Neural cell (in vitro differentiated cells): ENCODE data around the gene C1QTNF9. TPM values are rescaled to one million over a fixed set of nuclear protein-coding genes. Genes with fewer than 3 reads are reported as not detected.

Experiments used
- H2AFZ ChIP-seq: fragments of 200-600, 300-800 bp; sonication (generic), shearing (Covaris generic); 2 replicates; pipeline ENCODE4 v1.6.0; 2014; ENCODE audit warnings: low read depth, mild to moderate bottlenecking, antibody characterized with exemption, low read length, moderate library complexity
- H3F3A ChIP-seq: fragments of 200-600 bp; shearing (Covaris generic); 2 replicates; pipeline ENCODE4 v1.6.1; 2016; ENCODE audit warnings: mild to moderate bottlenecking, moderate library complexity, mixed read lengths, antibody characterized with exemption, low read length; ENCODE audit not compliant: insufficient read depth, poor library complexity, severe bottlenecking
- H3K27ac ChIP-seq: fragments of 200-600, 300-800 bp; sonication (generic), shearing (Covaris generic); 2 replicates; pipeline ENCODE4 v1.5.1; 2014; ENCODE audit warnings: mild to moderate bottlenecking, low read length, moderate library complexity
- H3K27me3 ChIP-seq: fragments of 300-800, 200-600 bp; sonication (generic), shearing (Covaris generic); 2 replicates; pipeline ENCODE4 v1.6.0; 2014; ENCODE audit warnings: mild to moderate bottlenecking, low read depth, low read length, moderate library complexity; ENCODE audit not compliant: insufficient read depth
- H3K36me3 ChIP-seq: fragments of 300-800, 200-600 bp; sonication (generic), shearing (Covaris generic); 2 replicates; pipeline ENCODE4 v1.5.1; 2014; ENCODE audit warnings: mild to moderate bottlenecking, antibody characterized with exemption, low read length, moderate library complexity; ENCODE audit not compliant: insufficient read depth
- H3K4me2 ChIP-seq: fragments of 300-800, 200-600 bp; sonication (generic), shearing (Covaris generic); 2 replicates; pipeline ENCODE4 v1.6.0; 2014; ENCODE audit warnings: mild to moderate bottlenecking, low read length
- H3K4me3 ChIP-seq: fragments of 300-800, 200-600 bp; sonication (generic), shearing (Covaris generic); 2 replicates; pipeline ENCODE4 v1.5.1; 2014; ENCODE audit warnings: mild to moderate bottlenecking, low read length, moderate library complexity
- H3K79me2 ChIP-seq: fragments of 200-600 bp; shearing (Covaris generic); replicated peaks from 2 replicates; pipeline ENCODE4 v1.6.0; 2014; ENCODE audit warnings: mild to moderate bottlenecking, low read length, moderate library complexity; ENCODE audit not compliant: insufficient read depth
- H3K9ac ChIP-seq: fragments of 300-800, 200-600 bp; sonication (generic), shearing (Covaris generic); 2 replicates; pipeline ENCODE4 v1.6.1; 2016; ENCODE audit warnings: mild to moderate bottlenecking, low read length, mixed read lengths
- H3K9me2 ChIP-seq: fragments of 200-600 bp; shearing (Covaris generic); 2 replicates; pipeline ENCODE4 v1.6.1; 2016; ENCODE audit warnings: mild to moderate bottlenecking, low read length, mixed read lengths; ENCODE audit not compliant: insufficient read depth
- H3K9me3 ChIP-seq: fragments of 200-600, 300-800 bp; sonication (generic), shearing (Covaris generic); 2 replicates; pipeline ENCODE4 v1.6.1; 2016; ENCODE audit warnings: mild to moderate bottlenecking, mixed run types, low read length, moderate library complexity, mixed read lengths
- H4K20me1 ChIP-seq: fragments of 200-600 bp; shearing (Covaris generic); 2 replicates; pipeline ENCODE4 v1.6.1; 2016; ENCODE audit warnings: mild to moderate bottlenecking, mixed run types; ENCODE audit not compliant: insufficient read depth
- EP300 ChIP-seq: fragments of 450-650 bp; conservative IDR thresholded peaks from 2 replicates; pipeline ENCODE4 v1.6.1; 2014; ENCODE audit warnings: antibody characterized with exemption, mild to moderate bottlenecking, moderate library complexity; ENCODE audit not compliant: poor library complexity, severe bottlenecking
- EZH2 ChIP-seq: fragments of 200-600, 300-800 bp; shearing (Covaris generic), sonication (generic); IDR thresholded peaks from 2 replicates; pipeline ENCODE4 v1.6.1; 2014; ENCODE audit warnings: antibody characterized with exemption, low read length, borderline replicate concordance, mild to moderate bottlenecking; ENCODE audit not compliant: insufficient read depth, poor library complexity, severe bottlenecking
- MXI1 ChIP-seq: fragments of 450-650 bp; conservative IDR thresholded peaks from 2 replicates; pipeline ENCODE4 v1.6.1; 2014; ENCODE audit warnings: antibody characterized with exemption, mild to moderate bottlenecking; ENCODE audit not compliant: poor library complexity, severe bottlenecking
- POLR2AphosphoS5 ChIP-seq: IDR thresholded peaks from 2 replicates; pipeline ENCODE4 v1.6.1; 2012
- RAD21 ChIP-seq: fragments of 450-650 bp; conservative IDR thresholded peaks from 2 replicates; pipeline ENCODE4 v1.6.1; 2014; ENCODE audit warnings: antibody characterized with exemption, mild to moderate bottlenecking, moderate library complexity
- SMC3 ChIP-seq: fragments of 450-650 bp; conservative IDR thresholded peaks from 2 replicates; pipeline ENCODE4 v1.6.1; 2014; ENCODE audit warnings: antibody characterized with exemption, mild to moderate bottlenecking, moderate library complexity; ENCODE audit not compliant: poor library complexity
- TAF1 ChIP-seq: IDR thresholded peaks from 2 replicates; pipeline ENCODE4 v1.6.1; 2012; ENCODE audit warnings: low read depth
- polyA plus RNA-seq: library from polyadenylated mRNA; depleted of rRNA; stranded (reverse); fragments of >200 nt; gene quantifications from 2 replicates; pipeline ENCODE4 v1.2.3, GENCODE V29; 2014
- TF ChIP-seq, protein P1 (sequence below): IDR thresholded peaks from 2 replicates; pipeline ENCODE4 v1.6.1; 2012; ENCODE audit warnings: borderline replicate concordance
- TF ChIP-seq, protein P2 (sequence below): fragments of 450-650 bp; IDR thresholded peaks from 2 replicates; pipeline ENCODE4 v1.5.1; 2014; ENCODE audit warnings: antibody characterized with exemption, mild to moderate bottlenecking, moderate library complexity; ENCODE audit not compliant: poor library complexity, severe bottlenecking

The C1QTNF9 gene
- polyA plus RNA-seq, 1 donor from 2014 or later, result not detected

DNA sequence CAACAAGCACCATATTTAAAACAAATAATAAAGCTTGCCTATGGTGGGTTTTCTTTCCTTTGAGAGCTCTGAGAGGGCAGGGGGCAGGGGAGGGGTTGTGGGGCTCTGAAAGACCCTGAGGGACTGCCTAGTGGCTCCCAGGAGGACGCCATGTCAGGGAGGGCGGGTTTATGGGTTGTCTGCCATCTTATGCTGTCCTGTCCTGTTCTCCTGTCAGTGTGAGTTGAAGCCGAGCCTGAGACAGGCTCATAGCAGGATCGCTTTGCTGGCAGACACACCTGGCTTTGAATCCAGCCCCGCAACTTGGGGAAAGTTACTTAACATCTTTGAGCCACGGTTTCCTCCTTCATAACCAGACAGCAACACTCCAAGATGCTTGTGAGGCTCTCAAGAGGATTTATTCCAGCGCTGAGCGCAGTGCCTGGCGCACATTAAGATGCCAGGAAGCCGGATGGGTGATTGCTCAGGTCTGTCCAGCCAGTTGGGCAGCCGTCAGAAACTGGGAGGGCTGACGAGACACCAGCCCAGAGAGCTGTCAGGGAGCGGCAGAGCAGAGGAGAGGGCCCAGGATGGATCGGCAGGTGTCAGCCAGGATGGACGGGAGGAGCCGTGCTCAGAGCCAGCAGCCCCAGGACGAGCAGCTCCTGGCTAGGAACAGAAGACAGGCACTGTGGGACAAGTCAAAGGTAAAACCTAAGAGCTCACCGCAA, 36.8 kb upstream of the C1QTNF9 start:
- TF ChIP-seq TAF1 (no peak), MXI1 (no peak), EZH2 (no peak), EP300 (no peak), RAD21 (no peak), SMC3 (no peak), POLR2AphosphoS5 (no peak)
- TF ChIP-seq, protein P1, sequence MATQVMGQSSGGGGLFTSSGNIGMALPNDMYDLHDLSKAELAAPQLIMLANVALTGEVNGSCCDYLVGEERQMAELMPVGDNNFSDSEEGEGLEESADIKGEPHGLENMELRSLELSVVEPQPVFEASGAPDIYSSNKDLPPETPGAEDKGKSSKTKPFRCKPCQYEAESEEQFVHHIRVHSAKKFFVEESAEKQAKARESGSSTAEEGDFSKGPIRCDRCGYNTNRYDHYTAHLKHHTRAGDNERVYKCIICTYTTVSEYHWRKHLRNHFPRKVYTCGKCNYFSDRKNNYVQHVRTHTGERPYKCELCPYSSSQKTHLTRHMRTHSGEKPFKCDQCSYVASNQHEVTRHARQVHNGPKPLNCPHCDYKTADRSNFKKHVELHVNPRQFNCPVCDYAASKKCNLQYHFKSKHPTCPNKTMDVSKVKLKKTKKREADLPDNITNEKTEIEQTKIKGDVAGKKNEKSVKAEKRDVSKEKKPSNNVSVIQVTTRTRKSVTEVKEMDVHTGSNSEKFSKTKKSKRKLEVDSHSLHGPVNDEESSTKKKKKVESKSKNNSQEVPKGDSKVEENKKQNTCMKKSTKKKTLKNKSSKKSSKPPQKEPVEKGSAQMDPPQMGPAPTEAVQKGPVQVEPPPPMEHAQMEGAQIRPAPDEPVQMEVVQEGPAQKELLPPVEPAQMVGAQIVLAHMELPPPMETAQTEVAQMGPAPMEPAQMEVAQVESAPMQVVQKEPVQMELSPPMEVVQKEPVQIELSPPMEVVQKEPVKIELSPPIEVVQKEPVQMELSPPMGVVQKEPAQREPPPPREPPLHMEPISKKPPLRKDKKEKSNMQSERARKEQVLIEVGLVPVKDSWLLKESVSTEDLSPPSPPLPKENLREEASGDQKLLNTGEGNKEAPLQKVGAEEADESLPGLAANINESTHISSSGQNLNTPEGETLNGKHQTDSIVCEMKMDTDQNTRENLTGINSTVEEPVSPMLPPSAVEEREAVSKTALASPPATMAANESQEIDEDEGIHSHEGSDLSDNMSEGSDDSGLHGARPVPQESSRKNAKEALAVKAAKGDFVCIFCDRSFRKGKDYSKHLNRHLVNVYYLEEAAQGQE, result no peak
- TF ChIP-seq, protein P2, sequence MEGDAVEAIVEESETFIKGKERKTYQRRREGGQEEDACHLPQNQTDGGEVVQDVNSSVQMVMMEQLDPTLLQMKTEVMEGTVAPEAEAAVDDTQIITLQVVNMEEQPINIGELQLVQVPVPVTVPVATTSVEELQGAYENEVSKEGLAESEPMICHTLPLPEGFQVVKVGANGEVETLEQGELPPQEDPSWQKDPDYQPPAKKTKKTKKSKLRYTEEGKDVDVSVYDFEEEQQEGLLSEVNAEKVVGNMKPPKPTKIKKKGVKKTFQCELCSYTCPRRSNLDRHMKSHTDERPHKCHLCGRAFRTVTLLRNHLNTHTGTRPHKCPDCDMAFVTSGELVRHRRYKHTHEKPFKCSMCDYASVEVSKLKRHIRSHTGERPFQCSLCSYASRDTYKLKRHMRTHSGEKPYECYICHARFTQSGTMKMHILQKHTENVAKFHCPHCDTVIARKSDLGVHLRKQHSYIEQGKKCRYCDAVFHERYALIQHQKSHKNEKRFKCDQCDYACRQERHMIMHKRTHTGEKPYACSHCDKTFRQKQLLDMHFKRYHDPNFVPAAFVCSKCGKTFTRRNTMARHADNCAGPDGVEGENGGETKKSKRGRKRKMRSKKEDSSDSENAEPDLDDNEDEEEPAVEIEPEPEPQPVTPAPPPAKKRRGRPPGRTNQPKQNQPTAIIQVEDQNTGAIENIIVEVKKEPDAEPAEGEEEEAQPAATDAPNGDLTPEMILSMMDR, result no peak
- no peaks in the 10 kb centered on the region for H3K79me2 ChIP-seq
- no peak overlapping the region for H3K9ac ChIP-seq
- H3F3A ChIP-seq, result no peaks in the 10 kb centered on the region
- no peak overlapping the region for H3K4me2 ChIP-seq
- H3K27ac ChIP-seq, result no peak overlapping the region
- no peak overlapping the region for H3K4me3 ChIP-seq
- no peaks in the 10 kb centered on the region for H3K9me3 ChIP-seq
- no peak overlapping the region for H2AFZ ChIP-seq
- H4K20me1 ChIP-seq, result no peaks in the 10 kb centered on the region
- no peaks in the 10 kb centered on the region for H3K9me2 ChIP-seq
- no peaks in the 10 kb centered on the region for H3K27me3 ChIP-seq
- no peaks in the 10 kb centered on the region for H3K36me3 ChIP-seq

- TF ChIP-seq, protein P1, result no peak
- TF ChIP-seq RAD21 (no peak), POLR2AphosphoS5 (no peak), TAF1 (no peak), SMC3 (no peak), MXI1 (no peak), EZH2 (no peak), EP300 (no peak)
- TF ChIP-seq, protein P2, result no peak
- Histone ChIP-seq H3K79me2 (no peaks in the 10 kb centered on the region), H4K20me1 (no peaks in the 10 kb centered on the region), H3K27me3 (no peaks in the 10 kb centered on the region), H3K4me3 (no peak overlapping the region), H3K9ac (no peak overlapping the region), H2AFZ (no peak overlapping the region), H3K27ac (no peak overlapping the region), H3K4me2 (no peak overlapping the region), H3K9me2 (no peaks in the 10 kb centered on the region), H3K9me3 (no peaks in the 10 kb centered on the region), H3F3A (no peaks in the 10 kb centered on the region), H3K36me3 (no peaks in the 10 kb centered on the region)
Measured at GRCh38 chr13:24273926-24274325, 35.5 kb upstream of the C1QTNF9 start.
